ENCODE results near the gene EVC2.

Gene EVC2

DNA sequence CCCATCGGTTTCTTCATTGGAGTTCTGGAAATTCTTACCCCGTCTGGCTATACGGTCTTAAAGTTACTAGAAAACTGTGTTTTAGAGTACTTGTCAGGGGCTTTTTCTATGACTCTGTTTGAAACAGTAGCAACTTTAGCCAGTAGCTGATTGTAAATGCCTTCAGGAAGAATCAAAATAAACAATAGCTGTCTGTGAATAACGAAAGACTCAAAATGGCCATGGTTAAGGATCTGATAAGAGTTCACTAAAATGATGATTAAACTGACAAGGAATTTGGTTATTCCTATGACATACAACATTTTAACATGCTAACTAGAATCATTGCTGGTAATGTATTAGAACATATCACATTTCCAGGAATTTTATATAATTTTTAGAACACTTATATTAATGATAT lies 191.0 kb downstream of the EVC2 start:
- no peak for DNase-seq (ENCODE audit: low read depth, low spot score)

- no peak for DNase-seq (ENCODE audit: low read depth, low spot score)
These were observed 192.7 kb downstream of the EVC2 start for GRCh38 chr4:5515646-5516045.

Data from iPS DF 19.7 (cell line).